NCI-H345 treated with DMSO at 0.1 percent for 48 hours (cell line): Measurements from ENCODE around the gene BACE1-AS.
"Not testable (repeated sequence)": the region's sequence is repeated elsewhere in the genome, so short reads cannot be mapped to it uniquely, and the experiment has no call there.

Source experiments
- DNase-seq: peaks from one replicate; lab custom pipeline; 2025; ENCODE audit not compliant: unreplicated experiment; lab: John Stamatoyannopoulos, UW

The BACE1-AS gene

GRCh38 chr11:117290809-117291396 is at the start of gene BACE1-AS:
Gene BACE1-AS (plus strand): TSS chr11:117291346.
- no peak for DNase-seq

- no peak for DNase-seq
Observed at GRCh38 chr11:117248341-117248740, 42.8 kb upstream of the BACE1-AS start.

- DNase-seq = no peak
Observed at GRCh38 chr11:117249571-117249970, 41.6 kb upstream of the BACE1-AS start.

- DNase-seq = no peak
Observed at GRCh38 chr11:117251506-117251905, 39.6 kb upstream of the BACE1-AS start.

- DNase-seq = no peak
Observed at GRCh38 chr11:117255966-117256365, 35.2 kb upstream of the BACE1-AS start.

- no peak for DNase-seq
Observed at GRCh38 chr11:117256573-117256972, 34.6 kb upstream of the BACE1-AS start.

- DNase-seq = no peak
Observed at GRCh38 chr11:117258576-117258975, 32.6 kb upstream of the BACE1-AS start.

GRCh38 chr11:117259417-117259816 is 31.7 kb upstream of the BACE1-AS start:
- no peak for DNase-seq

- not testable (repeated sequence) for DNase-seq
Observed at GRCh38 chr11:117264624-117265323, 26.4 kb upstream of the BACE1-AS start.

- no peak for DNase-seq
Observed at GRCh38 chr11:117265745-117266144, 25.4 kb upstream of the BACE1-AS start.

GRCh38 chr11:117269856-117270255 is 21.3 kb upstream of the BACE1-AS start:
- no peak for DNase-seq

GRCh38 chr11:117271208-117271607 is 19.9 kb upstream of the BACE1-AS start:
- DNase-seq = no peak

GRCh38 chr11:117272175-117272574 is 19.0 kb upstream of the BACE1-AS start:
- DNase-seq = not testable (repeated sequence)

- DNase-seq = no peak
Observed at GRCh38 chr11:117273550-117274289, 17.4 kb upstream of the BACE1-AS start.

- no peak for DNase-seq
Observed at GRCh38 chr11:117278347-117278746, 12.8 kb upstream of the BACE1-AS start.

GRCh38 chr11:117279711-117280376 is 11.3 kb upstream of the BACE1-AS start:
- DNase-seq = no peak

- DNase-seq = no peak
Observed at GRCh38 chr11:117281159-117281558, 10.0 kb upstream of the BACE1-AS start.

- no peak for DNase-seq
Observed at GRCh38 chr11:117281869-117282268, 9.3 kb upstream of the BACE1-AS start.

- no peak for DNase-seq
Observed at GRCh38 chr11:117282956-117283355, 8.2 kb upstream of the BACE1-AS start.

- no peak for DNase-seq
Observed at GRCh38 chr11:117284053-117284452, 7.1 kb upstream of the BACE1-AS start.

GRCh38 chr11:117286588-117286987 is 4.6 kb upstream of the BACE1-AS start:
- DNase-seq = no peak

GRCh38 chr11:117287668-117288067 is 3.5 kb upstream of the BACE1-AS start:
- no peak for DNase-seq
